Measurements from ENCODE around the gene MOB2.

DNA sequence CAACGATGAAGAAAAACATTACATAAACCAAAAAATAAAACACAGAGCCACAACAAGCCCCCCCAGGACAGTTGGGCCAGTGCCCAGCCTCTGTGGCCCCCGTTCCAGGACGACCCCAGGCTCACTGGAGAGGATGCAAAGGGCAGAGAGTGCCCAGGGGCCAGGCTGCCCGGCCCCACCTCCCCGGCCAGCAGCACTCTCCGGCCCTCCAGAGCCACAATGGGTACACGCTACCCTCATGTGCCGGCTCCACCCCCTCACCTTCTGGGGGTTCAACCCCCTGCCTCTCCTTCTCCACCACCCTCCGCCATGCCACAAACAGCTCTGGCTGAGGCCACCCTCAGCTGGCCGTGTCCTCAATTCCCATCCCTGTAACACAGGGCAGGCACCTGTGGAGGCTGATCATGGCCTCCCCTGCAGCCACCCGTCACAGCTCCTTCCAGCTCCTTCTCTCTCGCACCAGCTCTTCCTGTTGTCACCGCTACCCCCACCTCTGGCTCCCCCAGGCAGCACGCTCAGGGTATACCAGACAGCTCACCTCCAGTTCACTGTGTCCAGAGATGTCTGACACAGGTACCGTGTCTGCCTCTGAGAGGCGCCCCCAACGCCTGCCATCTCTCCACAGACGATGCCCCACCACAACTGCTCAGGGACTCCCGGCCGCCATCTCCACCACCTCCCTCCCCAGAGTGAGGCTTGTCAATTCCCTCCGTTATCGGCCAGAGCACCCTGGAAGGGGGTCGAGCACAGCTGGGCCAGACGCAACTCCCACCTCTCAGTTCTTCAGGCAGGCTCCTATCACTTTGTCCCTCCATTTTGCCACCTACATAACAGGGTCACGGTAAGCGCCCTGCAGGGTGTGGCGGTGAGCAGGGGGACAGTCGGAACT is 30.8 kb upstream of the MOB2 start:
- TF ChIP-seq POLR2A (IDR thresholded peaks at IDR 0.05), result no peak
- TF ChIP-seq, protein P1, sequence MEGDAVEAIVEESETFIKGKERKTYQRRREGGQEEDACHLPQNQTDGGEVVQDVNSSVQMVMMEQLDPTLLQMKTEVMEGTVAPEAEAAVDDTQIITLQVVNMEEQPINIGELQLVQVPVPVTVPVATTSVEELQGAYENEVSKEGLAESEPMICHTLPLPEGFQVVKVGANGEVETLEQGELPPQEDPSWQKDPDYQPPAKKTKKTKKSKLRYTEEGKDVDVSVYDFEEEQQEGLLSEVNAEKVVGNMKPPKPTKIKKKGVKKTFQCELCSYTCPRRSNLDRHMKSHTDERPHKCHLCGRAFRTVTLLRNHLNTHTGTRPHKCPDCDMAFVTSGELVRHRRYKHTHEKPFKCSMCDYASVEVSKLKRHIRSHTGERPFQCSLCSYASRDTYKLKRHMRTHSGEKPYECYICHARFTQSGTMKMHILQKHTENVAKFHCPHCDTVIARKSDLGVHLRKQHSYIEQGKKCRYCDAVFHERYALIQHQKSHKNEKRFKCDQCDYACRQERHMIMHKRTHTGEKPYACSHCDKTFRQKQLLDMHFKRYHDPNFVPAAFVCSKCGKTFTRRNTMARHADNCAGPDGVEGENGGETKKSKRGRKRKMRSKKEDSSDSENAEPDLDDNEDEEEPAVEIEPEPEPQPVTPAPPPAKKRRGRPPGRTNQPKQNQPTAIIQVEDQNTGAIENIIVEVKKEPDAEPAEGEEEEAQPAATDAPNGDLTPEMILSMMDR (IDR thresholded peaks at IDR 0.05 in 4 of 5, conservative IDR thresholded peaks at IDR 0.05 in 1 of 5), result no peak

All from gastrocnemius medialis (tissue), 4 donors.